Astrocyte of the spinal cord (primary cell): ENCODE data around the gene NLGN2.

ENCODE experiments used
- DNase-seq: peaks from one replicate; pipeline ENCODE4 v3.0.0; 2011; ENCODE audit warnings: low read depth, low spot score
- H3K4me3 ChIP-seq: 2 replicates; pipeline ENCODE4 v1.5.1; 2011; ENCODE audit warnings: low read depth, mild to moderate bottlenecking, low read length, moderate library complexity
- CTCF ChIP-seq: IDR thresholded peaks from 2 replicates; pipeline ENCODE4 v1.5.1; 2012; ENCODE audit warnings: low read depth, mild to moderate bottlenecking, low read length, inconsistent platforms
- in situ Hi-C: cut with HindIII; loops from 2 replicates; pipeline ENCODE4 v1.10.0; 2017; ENCODE audit warnings: low sequenced_read_pairs

NLGN2 gene

DNA sequence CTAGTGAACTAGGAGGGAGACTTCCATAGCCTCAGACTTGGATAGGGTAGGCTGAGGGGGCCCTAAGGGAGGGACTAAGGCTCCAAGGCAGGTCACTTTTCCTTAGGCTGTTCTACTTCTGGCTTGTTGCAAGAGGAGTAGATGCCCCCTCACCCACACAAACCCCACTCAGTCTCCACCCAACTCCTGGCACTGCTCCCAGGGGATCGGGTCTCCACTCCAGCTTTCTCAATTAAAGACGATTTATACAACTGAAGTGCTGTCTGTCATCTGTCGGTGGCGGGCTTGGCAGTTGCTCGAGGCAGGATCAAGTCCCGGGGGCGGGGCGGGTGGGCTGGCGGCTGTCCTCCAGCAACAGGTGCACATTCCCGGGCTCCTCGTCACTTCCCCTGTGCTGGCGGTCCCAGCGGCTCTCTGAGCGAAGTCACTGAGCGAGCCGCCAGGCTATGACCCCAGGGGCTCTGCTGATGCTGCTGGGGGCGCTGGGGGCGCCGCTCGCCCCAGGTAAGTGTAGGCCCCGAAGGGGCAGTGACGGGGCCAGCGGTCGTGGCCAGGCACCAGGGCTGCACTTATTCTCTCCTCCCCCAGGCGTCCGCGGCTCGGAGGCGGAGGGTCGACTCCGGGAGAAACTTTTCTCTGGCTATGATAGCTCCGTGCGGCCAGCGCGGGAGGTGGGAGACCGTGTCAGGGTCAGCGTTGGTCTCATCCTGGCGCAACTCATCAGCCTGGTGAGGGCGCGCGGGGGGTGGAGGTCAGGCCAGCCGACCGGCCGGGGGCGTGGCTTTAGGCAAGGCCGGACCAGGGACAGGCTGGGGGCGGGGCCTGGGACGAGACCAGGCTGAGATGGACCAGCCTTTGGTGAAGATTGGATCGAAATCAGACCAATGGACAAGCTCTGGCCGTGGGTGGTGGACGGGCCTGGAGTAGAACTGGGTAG is 37.3 kb downstream of the NLGN2 start, which contains the start of gene CHRNB1:
Gene CHRNB1, plus strand, starts transcription at position 380 of the 937 bp plus-strand sequence. Its CDS starts 67 bp downstream, at position 447.
- H3K4me3 ChIP-seq, result peak within 1 kb of the TSS; percentile 29
- in situ Hi-C loops, result no loop called here

DNA sequence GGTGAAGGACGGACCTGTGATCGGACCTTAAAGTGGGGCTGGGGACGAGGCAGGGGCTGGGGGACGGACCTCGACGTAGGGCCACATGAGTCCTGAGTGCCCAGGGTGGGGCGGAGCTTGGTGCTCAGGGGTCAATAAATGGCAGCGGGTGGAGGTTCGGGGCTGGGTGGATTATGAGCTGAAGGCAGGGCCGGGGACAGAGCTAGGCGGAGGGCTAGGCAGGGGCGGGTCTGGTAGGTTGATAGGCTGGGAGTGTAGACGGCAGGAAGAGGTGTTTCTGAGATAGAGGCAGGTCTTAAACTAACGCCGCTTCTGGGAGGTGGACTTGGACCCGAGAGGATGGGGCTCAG is 37.9 kb downstream of the NLGN2 start:
- in situ Hi-C loops, result no loop called here
- no peak for TF ChIP-seq CTCF
- peak overlapping the region; percentile 29 for H3K4me3 ChIP-seq
- no peak for DNase-seq

More for the DNA sequence above, 37.3 kb downstream of the NLGN2 start, which contains the start of gene CHRNB1:
- TF ChIP-seq CTCF, result no peak
- DNase-seq, result peak; percentile 10

GRCh38 chr17:7448461-7448860 is 40.8 kb downstream of the NLGN2 start:
- H3K4me3 ChIP-seq, result no peak overlapping the region
- no peak for TF ChIP-seq CTCF
- in situ Hi-C loops, result no loop called here
- no peak for DNase-seq

DNA sequence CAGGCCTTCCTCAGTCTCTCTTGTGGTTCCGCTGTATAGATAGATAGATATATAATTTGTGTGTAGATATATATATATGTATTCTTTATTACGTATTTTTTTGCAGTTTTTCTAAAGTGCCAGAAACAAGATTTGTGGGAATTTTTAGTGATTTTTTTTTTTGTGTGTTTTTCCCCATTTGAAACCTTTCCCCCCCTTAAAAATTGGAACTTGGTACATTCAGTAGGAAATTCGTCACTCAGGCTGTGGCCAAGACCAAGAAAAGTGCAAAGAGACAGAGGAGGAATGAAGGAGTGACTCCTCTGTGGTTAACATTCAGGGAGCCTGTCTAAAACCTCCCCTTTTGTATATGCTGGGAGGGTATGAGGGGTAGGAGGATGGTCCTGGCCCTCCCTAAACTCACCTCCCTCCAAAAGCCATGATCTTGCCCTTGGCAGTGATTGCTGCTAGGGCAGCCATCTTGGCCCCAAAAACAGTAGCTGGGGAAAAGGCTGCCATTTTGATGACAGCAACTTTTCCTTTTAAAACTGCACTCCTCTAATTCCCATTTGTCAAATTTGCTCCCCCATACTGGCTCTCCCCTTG is 52.4 kb downstream of the NLGN2 start:
- no peak overlapping the region for H3K4me3 ChIP-seq
- no peak for TF ChIP-seq CTCF
- no peak for DNase-seq
- in situ Hi-C loops, result no loop called here

- in situ Hi-C loops, result no loop called here
- no peak for DNase-seq
- TF ChIP-seq CTCF, result no peak
- H3K4me3 ChIP-seq, result no peak overlapping the region
These were observed 53.4 kb downstream of the NLGN2 start for GRCh38 chr17:7460850-7461660.
